Erythroblast (primary cell): Measurements from ENCODE around the gene PRSS36.
A peak's percentile ranks its signal among the peaks of the same experiment; 100 is the strongest.
"Not testable (repeated sequence)": the region's sequence is repeated elsewhere in the genome, so short reads cannot be mapped to it uniquely, and the experiment has no call there.

ENCODE experiments used
- DNase-seq, 2 experiments: peaks; one replicate each; lab custom pipeline; 2025; lab: John Stamatoyannopoulos, UW
- GATA1 ChIP-seq: IDR thresholded peaks from 2 replicates; pipeline ENCODE4 v1.6.1; 2011; ENCODE audit warnings: low read depth, mild to moderate bottlenecking, control low read depth, low read length, moderate library complexity
- POLR2A ChIP-seq: IDR thresholded peaks from 2 replicates; pipeline ENCODE4 v1.6.1; 2011; ENCODE audit warnings: mild to moderate bottlenecking, low read length

Gene PRSS36

GRCh38 chr16:31113121-31114120 lies 36.4 kb downstream of the PRSS36 start:
- TF ChIP-seq GATA1: no peak
- no peak for TF ChIP-seq POLR2A
- no peak for DNase-seq

GRCh38 chr16:31112711-31113110 lies 37.2 kb downstream of the PRSS36 start:
- DNase-seq: no peak
- TF ChIP-seq POLR2A: no peak
- TF ChIP-seq GATA1: no peak

GRCh38 chr16:31111881-31112466 lies 37.9 kb downstream of the PRSS36 start:
- TF ChIP-seq GATA1 (no peak), POLR2A (no peak)
- no peak for DNase-seq

DNA sequence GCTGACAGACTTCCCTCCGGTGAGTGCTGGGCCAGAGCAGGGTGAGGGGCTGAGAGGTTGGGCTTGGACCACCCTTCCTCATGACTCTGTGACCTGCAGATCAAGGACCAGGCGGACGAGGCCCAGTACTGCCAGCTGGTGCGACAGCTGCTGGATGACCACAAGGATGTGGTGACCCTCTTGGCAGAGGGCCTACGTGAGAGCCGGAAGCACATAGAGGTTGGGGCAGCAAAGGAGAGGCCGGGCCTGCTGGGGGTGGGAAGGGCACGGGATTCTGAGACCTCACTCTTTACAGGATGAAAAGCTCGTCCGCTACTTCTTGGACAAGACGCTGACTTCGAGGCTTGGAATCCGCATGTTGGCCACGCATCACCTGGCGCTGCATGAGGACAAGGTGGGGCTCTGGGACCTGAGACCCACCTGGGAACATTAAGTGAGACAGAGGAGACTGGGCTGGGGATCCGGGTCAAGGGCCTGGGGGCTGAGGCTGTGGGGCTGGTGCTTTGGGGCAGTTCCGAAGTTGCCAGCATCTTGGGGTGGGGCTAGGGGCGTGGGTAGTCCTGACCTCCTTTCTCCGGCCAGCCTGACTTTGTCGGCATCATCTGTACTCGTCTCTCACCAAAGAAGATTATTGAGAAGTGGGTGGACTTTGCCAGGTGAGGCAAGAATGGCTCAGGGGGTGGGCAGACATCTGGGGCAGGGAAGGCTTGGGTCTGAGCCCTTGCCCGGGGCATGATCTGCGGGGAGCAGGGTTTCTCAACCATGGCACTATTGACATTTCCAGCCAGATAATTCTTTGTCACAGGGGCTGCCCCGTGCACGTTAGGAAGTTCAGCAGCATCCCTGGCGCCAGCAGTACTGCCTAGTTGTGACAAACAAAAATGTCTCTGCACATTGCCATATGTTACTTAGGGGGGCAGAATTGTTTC lies 39.5 kb downstream of the PRSS36 start:
- TF ChIP-seq POLR2A (no peak), GATA1 (no peak)
- DNase-seq: no peak

DNA sequence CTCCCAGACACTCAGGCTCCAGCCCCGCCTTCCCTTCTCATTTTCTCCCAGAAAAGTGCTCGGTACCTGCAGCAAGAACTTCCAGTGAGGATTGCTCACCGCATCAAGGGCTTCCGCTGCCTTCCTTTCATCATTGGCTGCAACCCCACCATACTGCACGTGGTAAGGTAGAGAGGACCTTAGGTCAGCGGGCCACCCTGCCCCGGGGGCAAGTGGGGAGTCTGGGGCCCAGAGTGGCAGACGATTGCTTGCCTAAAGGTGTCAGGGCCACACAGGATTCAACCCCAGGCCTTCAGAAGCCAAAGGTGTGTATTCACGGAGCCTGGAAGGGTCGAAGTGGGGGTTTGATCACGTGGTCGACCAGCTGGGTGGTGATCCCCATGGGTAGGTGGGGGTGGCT lies 40.2 kb downstream of the PRSS36 start:
- DNase-seq: no peak
- TF ChIP-seq GATA1 (no peak), POLR2A (no peak)

DNA sequence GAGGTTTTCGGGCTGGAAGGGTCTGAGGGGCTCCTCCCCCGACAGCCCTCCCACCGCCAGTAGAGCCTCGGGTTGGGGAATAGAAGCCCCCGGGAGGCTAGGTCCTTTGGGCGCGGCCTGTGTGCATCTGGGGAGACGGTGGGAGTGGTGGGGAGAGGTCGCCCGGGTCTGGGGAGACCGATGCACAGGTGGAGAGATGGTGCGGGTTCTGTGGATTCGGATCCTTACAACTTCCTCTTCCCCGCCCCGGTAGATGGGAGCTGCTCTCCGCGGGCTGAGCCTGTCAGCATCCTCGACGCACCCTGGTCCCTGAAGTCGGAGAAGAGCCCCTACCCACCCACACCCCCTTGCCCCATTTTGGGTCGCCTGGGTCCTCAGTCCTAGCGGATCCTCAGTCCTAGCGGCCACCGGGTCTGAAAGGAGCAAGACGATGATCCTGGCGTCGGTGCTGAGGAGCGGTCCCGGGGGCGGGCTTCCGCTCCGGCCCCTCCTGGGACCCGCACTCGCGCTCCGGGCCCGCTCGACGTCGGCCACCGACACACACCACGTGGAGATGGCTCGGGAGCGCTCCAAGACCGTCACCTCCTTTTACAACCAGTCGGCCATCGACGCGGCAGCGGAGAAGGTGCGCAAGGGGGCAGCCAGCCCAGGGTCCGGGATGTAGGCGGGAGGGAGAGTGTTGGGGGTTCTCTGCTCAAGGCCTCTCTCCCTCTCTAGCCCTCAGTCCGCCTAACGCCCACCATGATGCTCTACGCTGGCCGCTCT lies 40.9 kb downstream of the PRSS36 start:
- no peak for TF ChIP-seq POLR2A
- no peak for TF ChIP-seq GATA1
- DNase-seq: no peak

DNA sequence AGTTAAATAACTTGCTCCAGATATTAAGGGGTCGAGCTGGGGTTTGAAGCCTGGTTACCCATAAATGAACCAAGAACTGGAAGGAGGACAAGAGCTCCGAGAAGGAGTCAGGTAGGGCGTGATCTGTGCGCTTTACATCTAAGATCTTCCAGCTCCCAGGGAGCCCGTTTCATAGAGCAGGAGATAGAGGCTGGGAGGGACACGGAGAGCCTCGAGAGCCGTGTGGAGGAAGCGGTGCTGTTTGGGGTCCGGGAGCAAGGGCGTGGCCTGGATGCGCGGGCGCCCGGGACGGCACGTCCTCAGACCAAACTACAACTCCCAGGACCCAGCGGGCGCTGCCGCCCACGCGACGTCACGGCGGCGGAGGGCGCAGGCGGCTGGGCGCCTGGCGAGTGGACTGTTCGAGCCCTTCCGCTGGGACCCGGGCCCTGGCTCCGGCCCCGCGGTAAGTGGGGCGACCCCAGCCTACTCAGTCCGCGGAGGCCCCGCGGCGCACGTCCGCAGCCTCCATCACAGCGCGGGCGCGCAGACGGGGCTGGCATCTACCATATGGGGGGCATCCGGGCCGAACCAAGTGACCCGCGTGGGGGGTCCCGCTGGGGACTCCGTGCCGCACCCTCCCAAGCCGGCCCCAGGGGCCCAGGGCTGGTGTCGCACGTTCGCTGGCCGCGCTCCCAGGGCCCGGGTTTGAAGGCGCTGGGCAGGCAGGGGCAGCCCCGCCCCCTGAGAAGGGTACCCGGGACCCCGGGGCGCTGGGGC lies 41.7 kb downstream of the PRSS36 start, which contains the start of gene BCKDK:
BCKDK (plus strand) TSS at position 352 of the 759 bp plus-strand sequence. CDS start 838 bp downstream, outside the sequence.
- DNase-seq: peak; percentile 75 to 80
- peak; percentile 64 for TF ChIP-seq POLR2A
- no peak for TF ChIP-seq GATA1

- TF ChIP-seq POLR2A (no peak), GATA1 (no peak)
- DNase-seq: no peak
These were observed 42.4 kb downstream of the PRSS36 start for GRCh38 chr16:31107465-31107867.

DNA sequence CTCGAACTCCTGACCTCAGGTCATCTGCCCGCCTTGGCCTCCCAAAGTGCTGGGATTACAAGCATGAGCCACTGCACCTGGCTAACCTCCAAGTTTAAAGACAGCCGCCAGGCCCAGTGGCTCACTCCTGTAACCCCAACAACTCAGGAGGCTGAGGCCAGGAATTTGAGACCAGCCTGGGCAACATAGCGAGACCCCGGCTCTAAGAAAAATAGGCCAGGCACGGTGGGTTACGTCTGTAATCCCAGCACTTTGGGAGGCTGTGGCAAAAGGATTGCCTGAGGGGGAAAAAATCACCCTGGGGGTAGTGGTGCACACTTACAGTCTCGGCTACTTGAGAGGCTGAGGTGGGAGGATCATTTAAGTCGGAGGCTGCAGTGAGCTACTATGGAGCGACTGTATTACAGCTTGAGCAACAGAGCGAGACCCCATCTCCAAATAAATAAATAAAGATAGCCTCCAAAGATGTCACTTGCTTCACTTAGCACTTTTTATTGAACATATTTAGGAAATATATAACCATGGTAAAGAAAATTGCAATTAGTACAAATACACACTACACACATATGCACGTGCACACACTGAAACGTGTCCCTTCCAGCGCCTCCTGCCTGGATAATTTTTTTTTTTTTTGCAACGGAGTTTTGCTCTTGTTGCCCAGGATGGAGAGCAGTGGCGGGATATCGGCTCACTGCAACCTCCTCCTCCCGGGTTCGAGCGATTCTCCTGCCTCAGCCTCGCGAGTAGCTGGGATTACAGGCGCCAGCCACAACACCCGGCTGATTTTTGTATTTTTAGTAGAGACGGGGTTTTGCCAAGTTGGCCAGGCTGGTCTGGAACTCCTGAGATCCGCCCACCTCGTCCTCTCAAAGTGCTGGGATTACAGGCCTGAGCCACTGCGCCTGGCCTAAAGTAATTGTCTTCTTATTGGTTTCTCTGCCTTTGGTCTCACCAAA lies 43.1 kb downstream of the PRSS36 start:
- DNase-seq: no peak
- no peak for TF ChIP-seq GATA1
- TF ChIP-seq POLR2A: no peak

DNA sequence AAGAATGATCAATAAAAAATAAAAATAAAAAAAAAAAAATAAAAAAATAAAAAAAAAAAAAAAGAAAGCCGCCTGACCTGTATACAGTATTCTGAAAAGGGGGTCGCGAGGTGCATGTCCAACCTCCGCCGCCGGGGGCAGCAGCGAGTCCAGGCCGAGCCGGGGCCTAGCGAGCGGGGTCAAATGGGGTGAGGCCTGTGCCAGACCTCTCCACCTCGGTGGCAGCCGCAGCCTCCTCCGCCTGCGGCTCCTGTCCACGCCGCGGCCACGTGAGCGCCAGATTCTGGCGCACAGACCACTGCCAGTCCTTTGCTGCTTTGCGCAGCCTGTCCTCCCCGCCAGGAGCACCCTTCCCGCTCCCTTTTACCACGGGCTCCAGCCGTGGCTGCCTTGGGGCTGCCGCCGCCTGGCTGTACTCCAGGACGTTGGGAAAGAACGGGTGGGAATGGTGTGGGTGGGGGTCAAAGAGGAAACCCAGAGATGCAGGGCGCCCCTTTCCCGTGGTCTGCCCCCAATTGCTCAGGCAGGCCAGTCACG lies 44.1 kb downstream of the PRSS36 start:
- DNase-seq: peak; percentile 87 to 90
- TF ChIP-seq GATA1: no peak
- no peak for TF ChIP-seq POLR2A

DNA sequence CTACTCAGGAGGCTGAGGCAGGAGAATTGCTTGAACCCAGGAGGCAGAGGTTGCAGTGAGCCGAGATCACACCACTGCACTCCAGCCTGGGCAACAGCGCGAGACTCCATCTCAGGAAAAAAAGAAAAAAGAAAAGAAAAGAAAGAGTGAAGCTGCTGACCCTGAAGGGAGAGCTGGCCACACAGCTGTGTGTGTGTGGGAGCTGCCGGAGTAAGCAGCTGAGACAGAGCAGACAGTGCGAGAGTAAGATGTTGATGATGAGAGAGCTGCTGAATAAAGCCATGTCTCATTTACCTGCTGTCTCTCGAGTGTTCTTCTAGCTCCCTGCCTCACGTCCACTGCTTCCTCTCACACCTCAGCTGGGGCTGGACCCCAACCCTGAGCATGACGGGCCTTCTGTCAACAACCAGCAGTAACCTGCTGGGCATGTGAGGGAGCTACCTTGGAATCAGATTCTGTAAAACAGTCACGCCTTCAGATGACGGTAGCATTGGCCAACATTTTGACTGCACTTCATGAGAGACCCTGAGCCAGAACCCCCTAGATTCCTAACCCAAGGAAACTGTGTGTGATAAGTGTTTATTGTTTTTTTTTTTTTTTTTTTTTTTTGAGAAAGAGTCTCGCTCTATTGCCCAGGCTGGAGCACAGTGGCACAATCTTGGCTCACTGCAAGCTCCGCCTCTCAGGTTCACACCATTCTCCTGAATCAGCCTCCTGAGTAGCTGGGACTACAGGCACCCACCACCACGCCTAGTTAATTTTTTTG lies 48.8 kb downstream of the PRSS36 start:
- not testable (repeated sequence) for DNase-seq
